HG02759 (cell line): ENCODE measurements around the gene CYP4F3.
"Not testable (repeated sequence)": the region's sequence is repeated elsewhere in the genome, so short reads cannot be mapped to it uniquely, and the experiment has no call there.

Experiments used
- ATAC-seq: cut with Tn5 transposase; IDR thresholded peaks from one replicate; pipeline ENCODE4 v1.9.1; 2021; ENCODE audit warnings: mild to moderate bottlenecking, moderate library complexity; ENCODE audit not compliant: unreplicated experiment

Gene CYP4F3

DNA sequence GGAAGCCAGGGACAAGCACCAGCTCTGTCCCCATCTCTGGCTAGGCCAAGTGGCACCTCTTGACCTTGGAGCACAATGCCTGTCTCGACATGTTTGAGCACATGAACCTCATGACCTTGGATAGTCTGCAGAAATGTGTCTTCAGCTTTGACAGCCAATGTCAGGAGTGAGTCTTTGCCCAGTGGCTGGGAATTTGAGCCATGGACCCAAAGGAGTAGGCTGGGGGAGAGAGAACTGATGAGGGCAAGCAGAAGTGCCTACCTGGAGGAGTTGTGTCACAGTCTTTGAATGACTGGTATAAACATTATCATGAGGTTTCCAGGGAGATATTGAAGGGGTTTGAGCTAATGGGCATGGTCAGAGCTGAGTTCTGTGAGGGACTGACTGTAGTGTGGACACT, 25.5 kb downstream of the CYP4F3 start:
- ATAC-seq, result no peak

DNA sequence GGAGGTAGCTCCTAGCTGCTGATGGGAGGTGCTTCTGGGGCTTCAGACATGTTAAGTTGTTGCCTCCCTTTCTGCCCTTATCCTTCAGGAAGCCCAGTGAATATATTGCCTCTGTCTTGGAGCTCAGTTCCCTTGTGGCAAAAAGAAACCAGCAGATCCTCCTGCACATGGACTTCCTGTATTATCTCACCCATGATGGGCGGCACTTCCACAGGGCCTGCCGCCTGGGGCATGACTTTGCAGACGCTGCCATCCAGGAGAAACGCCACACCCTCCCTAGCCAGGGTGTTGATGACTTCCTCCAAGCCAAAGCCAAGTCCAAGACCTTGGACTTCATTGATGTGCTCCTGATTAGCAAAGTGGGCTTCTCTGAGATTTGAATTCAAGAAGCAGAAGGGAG, 26.2 kb downstream of the CYP4F3 start:
- ATAC-seq, result no peak

DNA sequence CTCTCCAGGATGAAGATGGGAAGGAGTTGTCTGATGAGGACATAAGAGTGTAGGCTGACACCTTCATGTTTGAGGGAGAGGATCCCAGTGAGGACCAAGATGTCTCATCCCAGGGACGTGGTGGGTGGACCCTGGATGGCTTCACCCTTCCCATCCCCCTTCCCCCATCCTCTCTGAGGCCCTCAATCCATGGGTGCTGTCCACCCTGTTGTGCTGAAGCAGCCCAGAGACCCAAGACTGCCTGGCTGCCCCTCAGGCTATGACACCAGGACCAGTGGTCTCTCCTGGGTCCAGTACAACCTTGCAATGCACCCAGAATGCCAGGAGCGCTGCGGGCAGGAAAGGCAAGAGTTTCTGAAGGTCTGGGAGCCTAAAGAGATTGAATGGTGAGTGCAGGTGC, 28.7 kb downstream of the CYP4F3 start:
- ATAC-seq, result no peak

DNA sequence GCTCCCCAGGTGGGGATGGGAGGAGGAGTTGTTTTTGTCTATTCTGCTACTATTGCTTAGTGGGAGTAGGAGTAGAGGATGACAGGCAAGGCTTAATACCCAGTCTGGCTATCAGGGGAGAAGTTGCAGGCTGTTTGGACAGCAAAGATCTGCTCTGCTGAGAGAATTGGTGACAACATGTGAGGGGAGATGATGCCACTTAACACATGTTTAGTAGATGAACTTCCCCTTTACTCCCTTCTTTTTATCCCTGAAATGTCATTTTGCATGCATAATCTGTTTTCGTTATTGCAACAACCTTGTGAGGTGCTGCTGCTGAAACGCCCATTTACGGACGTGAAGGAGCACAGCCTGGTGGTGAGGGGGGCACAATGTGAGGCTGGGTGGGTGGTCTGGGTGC, 29.2 kb downstream of the CYP4F3 start:
- no peak for ATAC-seq

DNA sequence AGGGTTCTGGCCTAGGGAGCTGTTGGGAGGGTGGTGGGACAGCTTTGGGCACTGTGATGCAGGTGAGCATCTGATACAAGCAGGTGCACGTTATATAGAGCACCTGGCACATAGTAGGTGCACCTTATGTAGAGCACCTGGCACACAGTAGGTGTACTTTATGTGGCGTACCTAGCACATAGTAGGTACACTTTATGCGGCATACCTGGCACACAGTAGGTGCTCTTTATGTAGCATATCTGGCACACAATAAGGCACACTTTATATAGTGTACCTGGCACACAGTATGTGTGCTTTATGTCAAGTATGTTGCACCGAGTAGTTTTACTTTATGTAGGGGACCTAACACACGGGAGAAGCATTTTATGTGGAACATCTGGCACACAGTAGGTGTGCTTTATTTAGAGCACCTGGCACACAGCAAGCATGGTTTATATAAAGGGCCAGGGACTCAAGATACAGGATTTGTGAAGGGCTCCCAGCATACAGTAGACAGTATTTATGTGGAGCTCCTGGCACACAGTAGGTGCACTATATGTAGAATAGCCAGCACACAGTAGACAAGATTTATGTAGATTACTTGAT, 30.6 kb downstream of the CYP4F3 start:
- ATAC-seq, result no peak

DNA sequence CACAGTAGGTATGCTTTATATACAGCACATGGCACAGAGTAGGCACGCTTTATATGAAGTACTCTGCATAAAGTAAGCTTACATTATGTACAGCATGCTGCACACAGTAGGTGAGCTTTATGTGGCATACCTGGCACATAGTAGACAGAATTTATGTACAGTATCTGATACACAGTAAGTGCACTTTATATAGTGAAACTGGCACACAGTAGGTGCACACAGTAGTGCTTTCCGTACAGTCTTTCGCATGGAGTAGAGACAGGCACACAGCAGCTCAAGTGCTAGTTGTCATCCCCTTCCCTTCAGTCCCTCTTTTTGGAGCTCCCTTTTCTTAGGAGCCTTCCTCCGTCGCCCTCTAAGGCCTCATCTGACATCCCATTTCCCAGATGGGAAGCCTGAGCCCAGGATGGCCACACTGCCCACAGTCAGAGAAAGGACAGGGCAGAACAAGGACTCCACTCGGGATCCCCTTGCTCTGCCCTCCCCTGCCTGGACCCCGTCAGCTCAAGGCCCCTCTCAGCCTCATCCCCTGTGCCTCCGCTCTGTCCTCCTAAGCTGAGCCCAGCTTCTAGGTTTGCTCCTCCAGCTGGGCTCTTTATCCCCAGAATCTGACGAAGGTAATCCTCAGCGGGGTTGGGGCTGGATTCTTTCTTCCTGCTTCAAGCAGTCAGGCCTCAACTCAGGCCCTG, 31.3 kb downstream of the CYP4F3 start:
- ATAC-seq, result no peak

DNA sequence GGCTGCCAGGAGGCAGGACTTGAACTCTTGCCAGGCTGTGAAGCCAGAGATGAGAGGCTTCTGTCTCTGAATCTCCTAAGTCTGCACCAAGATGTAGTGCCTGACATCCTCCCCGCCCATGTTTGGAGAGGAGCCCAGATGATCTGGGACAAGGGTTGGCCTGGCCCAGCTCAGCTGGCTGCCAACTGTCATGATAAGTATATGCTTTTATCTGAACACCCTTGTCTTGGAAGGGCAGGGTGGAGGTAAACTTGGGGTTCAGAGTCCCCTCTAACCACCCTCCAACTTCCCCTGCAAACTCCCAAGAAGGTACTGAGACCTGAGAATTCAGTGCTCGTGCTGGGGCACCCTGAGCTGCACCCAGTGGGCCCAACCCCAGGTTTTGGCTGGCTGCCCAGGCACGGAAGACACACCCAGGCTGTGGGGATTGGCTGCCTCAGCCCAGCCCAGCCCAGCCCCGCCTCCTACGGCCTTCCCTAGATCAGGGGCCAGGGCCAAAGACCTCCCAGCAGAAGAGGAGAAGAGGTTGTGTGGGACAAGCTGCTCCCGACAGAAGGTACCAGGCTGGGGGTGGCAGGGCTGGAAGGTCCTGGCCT, 32.0 kb downstream of the CYP4F3 start, which contains the start of gene CYP4F12:
CYP4F12 (plus strand) TSS at position 508 of the 596 bp plus-strand sequence. CDS start 443 bp downstream, outside the sequence.
- ATAC-seq, result no peak

DNA sequence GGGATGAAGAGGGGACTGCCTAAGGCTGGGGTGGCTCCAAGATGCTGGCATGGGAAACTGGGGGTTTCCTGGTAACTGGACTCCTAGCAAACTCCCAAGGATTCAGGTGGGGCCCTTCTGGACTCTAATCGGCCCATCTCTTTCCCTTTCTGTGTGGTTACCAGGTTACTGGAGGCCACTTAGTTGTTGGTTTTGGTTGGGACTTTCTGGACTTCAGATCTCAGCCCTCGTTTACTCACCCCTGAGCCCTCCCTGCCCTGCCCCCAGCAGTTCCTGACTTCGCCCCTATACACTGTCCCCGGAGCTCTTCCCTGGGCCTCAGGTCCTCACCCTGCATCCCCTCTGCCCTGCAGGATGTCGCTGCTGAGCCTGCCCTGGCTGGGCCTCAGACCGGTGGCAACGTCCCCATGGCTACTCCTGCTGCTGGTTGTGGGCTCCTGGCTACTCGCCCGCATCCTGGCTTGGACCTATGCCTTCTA, 32.5 kb downstream of the CYP4F3 start:
- ATAC-seq, result no peak

DNA sequence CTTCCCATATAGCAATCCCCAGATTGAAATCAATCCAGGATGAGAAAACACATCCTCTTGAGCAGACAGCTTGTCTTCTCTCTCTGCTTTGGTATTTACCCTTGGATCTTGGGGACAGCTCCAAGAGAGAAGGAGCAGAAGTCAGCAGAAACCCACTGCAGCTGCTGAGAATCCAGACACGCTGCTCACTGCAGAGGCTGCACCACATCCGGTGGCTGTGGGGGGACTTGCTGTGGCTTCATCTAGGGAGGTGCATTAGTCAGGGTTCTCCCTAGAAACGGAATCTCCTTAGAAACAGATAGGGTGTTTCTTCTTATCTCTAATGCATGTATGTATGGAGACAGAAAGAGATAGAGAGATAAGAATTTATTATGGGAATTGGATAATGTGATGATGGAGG, 34.9 kb downstream of the CYP4F3 start:
- ATAC-seq, result no peak

DNA sequence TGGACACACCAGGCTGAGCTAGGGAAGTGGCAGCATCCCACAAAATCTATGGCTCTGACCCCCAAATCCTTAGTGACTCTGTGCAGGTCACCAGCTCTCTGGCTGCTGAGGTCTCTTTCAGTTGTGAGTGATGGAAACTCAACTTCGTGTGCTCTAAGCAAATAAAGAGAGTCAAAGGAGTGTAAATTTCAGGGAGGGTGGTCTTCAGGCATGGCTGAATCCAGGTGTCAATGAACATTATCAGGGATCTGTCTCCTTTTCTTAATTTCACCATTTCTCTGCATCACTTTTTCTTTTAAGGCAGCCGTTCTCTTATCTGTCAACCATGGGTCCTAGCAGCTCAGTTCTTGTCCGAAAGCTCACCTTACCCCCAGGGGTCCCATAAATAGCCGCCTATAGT, 38.4 kb downstream of the CYP4F3 start:
- ATAC-seq, result no peak

DNA sequence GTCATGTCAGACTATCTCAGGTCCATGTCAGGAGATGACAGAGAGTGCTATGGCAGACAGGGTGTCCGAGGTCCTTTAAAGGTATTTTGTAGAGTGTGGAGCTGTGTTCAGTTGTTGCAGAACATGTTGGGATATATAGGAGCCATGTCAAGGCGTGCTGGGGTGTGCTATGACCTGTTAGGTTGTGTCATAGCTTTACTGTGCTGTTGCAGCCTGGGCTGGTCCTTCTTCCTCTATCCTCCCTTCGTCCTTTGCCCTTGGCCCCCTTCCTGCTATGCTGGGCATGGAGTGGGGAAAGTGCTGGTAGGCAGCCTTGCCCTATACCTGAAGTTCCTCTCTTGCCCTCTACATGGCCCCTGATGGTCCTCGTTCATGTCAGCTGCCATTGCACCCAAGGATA, 39.2 kb downstream of the CYP4F3 start:
- not testable (repeated sequence) for ATAC-seq

DNA sequence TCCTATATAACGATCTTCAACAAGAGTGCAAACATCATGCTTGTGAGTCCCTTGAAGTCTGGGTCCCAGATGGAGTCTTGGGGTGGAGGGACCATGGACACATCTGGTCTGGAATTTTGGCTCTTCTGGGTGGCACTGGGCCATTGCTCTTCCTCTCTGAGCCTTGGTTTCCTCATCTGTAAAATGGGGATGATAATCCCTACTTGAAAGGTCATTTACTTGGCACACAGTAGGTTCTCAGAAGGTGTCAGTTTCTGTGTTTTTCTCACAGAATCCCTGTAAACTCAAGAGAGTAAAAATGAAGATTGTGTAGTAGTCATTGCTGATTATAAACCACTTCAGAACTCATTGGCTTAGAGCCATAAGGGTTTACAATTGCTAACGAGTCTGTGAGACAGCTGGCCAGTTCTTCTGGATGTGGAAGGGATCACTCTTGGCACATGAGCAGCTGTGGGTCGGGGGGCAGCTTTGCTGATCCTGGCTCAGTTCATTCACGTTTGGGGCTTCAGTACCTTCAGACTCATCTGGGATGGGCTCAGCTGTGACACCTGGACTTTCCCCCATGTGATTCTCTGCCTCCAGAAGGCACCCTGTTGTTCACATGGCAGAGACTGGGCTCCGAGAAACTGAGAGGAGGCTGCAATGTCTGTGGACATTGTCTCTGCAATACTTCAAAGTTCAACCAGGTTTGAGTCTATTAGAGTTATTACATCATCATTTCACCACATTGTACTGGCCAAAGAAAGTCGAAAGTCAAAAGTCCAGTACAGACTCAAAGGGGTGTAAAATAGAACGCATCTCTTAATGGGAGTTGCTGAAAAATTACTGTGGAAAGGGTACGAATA, 40.0 kb downstream of the CYP4F3 start:
- no peak for ATAC-seq

DNA sequence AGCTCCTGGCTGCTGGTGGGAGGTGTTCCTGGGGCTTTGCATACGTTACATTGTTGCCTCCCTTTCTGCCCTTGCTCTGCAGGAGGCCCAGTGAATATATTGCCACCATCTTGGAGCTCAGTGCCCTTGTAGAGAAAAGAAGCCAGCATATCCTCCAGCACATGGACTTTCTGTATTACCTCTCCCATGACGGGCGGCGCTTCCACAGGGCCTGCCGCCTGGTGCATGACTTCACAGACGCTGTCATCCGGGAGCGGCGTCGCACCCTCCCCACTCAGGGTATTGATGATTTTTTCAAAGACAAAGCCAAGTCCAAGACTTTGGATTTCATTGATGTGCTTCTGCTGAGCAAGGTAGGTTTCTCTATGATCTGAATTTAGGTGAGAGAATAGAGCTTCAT, 42.7 kb downstream of the CYP4F3 start:
- no peak for ATAC-seq

DNA sequence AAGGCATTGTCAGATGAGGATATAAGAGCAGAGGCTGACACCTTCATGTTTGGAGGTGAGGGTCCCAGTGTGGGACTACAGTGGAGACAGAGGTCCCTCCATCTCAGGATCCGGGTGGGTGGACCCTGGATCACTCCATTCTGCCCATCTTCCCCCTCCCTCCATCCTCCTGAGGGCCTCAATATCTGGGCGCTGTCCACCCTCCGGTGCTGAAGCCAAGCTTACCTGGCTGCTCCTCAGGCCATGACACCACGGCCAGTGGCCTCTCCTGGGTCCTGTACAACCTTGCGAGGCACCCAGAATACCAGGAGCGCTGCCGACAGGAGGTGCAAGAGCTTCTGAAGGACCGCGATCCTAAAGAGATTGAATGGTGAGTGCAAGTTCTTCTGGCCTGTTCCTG, 44.1 kb downstream of the CYP4F3 start:
- no peak for ATAC-seq

DNA sequence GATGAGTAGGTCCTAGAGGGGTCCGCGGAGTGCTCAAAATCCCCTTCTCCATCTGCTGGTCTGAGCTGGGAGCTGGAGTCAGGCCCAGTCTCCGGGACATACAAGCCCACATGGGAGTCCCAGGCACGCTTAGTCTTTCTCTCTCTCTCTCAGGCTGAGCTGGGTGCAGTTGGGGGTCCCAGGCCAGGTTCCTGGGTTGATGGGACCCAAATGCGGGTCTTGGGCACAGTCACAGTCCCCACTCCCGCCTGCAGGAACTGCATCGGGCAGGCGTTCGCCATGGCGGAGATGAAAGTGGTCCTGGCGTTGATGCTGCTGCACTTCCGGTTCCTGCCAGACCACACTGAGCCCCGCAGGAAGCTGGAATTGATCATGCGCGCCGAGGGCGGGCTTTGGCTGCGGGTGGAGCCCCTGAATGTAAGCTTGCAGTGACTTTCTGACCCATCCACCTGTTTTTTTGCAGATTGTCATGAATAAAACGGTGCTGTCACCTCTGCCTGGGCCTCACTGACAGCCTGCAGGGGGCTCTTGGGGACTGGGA, 56.0 kb downstream of the CYP4F3 start:
- no peak for ATAC-seq

DNA sequence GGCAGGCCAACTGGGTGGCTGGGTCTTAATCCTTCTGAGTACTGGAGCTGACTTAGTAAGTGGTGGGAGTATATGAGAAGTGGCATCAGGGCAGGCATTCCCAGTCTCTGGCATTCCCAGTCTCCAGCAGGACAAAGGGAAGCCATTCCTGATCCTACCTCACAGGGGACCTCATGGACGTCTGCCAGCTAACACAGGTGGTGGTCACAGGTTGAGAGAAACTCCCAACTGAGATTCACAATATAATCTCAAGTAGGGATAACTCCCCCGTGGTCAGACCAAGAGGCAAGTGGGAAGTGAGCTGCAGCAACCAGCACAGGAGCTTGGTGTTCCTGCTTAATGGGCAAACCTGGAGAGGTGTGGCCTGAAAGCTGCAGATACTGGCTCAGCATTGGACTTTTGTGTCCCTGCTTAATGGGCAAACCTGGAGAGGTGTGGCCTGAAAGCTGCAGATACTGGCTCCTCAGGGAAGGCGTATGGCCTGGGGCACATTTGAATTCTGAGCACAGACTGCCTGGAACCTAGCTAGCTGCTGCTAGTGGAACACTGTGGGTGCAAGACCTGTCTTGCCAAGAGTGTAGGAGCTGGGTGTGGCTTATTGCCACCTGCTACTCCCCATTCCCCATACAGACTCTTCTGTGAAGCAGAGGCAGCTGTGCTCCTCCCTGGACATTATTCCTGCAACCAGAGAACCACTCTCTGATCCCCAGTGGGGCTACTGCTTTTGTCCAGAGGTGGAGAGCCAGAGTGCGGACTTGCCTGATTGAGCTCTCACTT, 61.2 kb downstream of the CYP4F3 start:
- ATAC-seq, result no peak

DNA sequence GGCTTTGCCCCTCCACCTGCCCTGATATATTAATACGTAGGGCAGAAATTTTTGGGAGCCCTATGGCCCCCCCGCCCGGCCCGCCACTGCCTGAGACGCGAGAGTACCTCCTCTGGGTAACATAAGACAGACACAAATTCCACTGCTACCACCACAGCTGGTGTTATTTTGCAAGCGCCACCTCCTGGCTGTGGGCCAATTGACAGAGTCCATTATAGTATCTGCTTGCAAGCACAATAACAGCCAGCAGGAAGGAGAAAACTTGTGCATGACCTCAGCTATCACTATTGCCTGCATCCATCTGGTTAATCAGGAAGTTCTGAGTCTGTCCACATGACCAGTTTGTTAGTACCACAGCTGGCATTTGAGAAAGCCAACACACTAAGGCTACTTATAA, 61.8 kb downstream of the CYP4F3 start:
- ATAC-seq, result no peak
